ENCODE results near the gene SUN2. TPM values are rescaled to one million over a fixed set of nuclear protein-coding genes. Genes with fewer than 3 reads are reported as not detected.

Gene SUN2
- total and polyA plus RNA-seq, 8 donors: 58.1 to 174 (median 72.4) TPM

GRCh38 chr22:38727530-38728451, 28.0 kb downstream of the SUN2 start:
- Histone ChIP-seq H3K36me3 (peaks cover 6 to 99% of the 10 kb centered on the region in 2 donors), H3K4me1 (peaks cover 0 to 2% of the 10 kb centered on the region in 2 donors), H3K27me3 (no peaks in the 10 kb centered on the region), H3K9me3 (no peaks in the 10 kb centered on the region), H3K4me3 (no peak overlapping the region), H3K27ac (no peak overlapping the region)
- TF ChIP-seq CTCF (IDR thresholded peaks at IDR 0.05): no peak
- intact Hi-C loops (cut with DNase I): no loop called here
- ATAC-seq: no peak
- DNase-seq: peak in 1 of 4 donors; percentile 33

- Histone ChIP-seq H3K27me3 (no peaks in the 10 kb centered on the region), H3K27ac (no peak overlapping the region), H3K4me1 (no peaks in the 10 kb centered on the region), H3K4me3 (no peak overlapping the region), H3K9me3 (no peaks in the 10 kb centered on the region), H3K36me3 (peaks cover 6 to 99% of the 10 kb centered on the region in 2 donors)
- intact Hi-C loops (cut with DNase I): no loop called here
- peak in 1 of 4 donors; percentile 40 for DNase-seq
- no peak for TF ChIP-seq CTCF (IDR thresholded peaks at IDR 0.05)
- no peak for ATAC-seq
Observed at GRCh38 chr22:38727123-38727522, 28.7 kb downstream of the SUN2 start.

DNA sequence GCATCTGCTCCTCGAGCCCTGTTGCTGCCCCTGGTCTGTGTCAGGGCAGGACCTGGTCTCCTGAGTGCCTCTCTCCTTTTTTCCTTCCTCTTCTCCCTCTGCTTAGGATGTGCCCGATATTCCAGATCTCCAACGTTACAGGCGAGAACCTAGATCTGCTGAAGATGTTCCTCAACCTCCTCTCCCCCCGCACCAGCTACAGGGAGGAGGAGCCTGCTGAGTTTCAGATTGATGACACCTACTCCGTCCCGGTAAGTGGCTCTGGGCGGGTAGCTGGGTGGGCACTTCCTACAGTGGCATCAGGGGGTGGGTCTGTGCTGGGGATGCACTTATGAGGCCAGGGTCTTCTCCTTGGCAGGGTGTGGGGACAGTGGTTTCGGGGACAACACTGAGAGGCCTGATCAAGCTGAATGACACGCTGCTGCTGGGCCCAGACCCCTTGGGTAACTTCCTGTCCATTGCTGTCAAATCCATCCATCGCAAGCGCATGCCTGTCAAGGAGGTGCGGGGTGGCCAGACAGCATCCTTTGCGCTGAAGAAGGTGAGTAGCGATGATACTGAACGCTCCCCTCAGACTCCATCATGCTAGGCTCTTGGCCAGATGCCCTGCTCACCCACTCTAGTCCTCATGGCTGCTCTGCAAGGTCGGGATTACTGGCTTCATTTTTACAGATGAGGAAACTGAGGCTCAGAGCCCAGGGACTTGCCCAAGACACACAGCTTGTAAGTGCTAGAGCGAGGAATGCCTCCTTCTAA, 29.7 kb downstream of the SUN2 start:
- H3K36me3 ChIP-seq: peaks cover 6 to 99% of the 10 kb centered on the region in 2 donors
- ATAC-seq: no peak
- intact Hi-C loops (cut with DNase I): no loop called here

GRCh38 chr22:38724926-38725571, 30.7 kb downstream of the SUN2 start:
- H3K36me3 ChIP-seq: peaks cover 6 to 100% of the 10 kb centered on the region in 2 donors
- H3K9me3 ChIP-seq: no peaks in the 10 kb centered on the region
- intact Hi-C loops (cut with DNase I): no loop called here
- ATAC-seq (peak; percentile 32), DNase-seq (peak in 1 of 4 donors; percentile 23)
- H3K4me3 ChIP-seq: no peak overlapping the region
- H3K4me1 ChIP-seq: no peaks in the 10 kb centered on the region
- H3K27ac ChIP-seq: no peak overlapping the region
- H3K27me3 ChIP-seq: no peaks in the 10 kb centered on the region
- peak; percentile 21 to 47 for TF ChIP-seq CTCF (IDR thresholded peaks at IDR 0.05)

More for the DNA sequence above, 29.7 kb downstream of the SUN2 start:
- no peak overlapping the region for H3K27ac ChIP-seq
- peak in 1 of 4 donors; percentile 22 for DNase-seq
- TF ChIP-seq CTCF (IDR thresholded peaks at IDR 0.05): no peak
- H3K9me3 ChIP-seq: no peaks in the 10 kb centered on the region
- no peaks in the 10 kb centered on the region for H3K4me1 ChIP-seq
- no peaks in the 10 kb centered on the region for H3K27me3 ChIP-seq
- H3K4me3 ChIP-seq: no peak overlapping the region
